HG02610 (cell line): ENCODE data around the gene RBBP6.
"Not testable (repeated sequence)": the region's sequence is repeated elsewhere in the genome, so short reads cannot be mapped to it uniquely, and the experiment has no call there.

Experiments
- ATAC-seq: cut with Tn5 transposase; IDR thresholded peaks from one replicate; pipeline ENCODE4 v1.9.1; 2021; ENCODE audit warnings: mild to moderate bottlenecking, moderate library complexity; ENCODE audit not compliant: unreplicated experiment

The RBBP6 gene

GRCh38 chr16:24555346-24555872, 16.0 kb downstream of the RBBP6 start:
- no peak for ATAC-seq

- ATAC-seq = no peak
Observed at GRCh38 chr16:24562811-24563210, 23.4 kb downstream of the RBBP6 start.

- ATAC-seq = no peak
Observed at GRCh38 chr16:24568392-24568791, 29.0 kb downstream of the RBBP6 start.

GRCh38 chr16:24571096-24571495, 31.7 kb downstream of the RBBP6 start:
- no peak for ATAC-seq

GRCh38 chr16:24572069-24572468, 32.7 kb downstream of the RBBP6 start:
- ATAC-seq = no peak

GRCh38 chr16:24573141-24573540, 33.8 kb downstream of the RBBP6 start:
- no peak for ATAC-seq

GRCh38 chr16:24574515-24575485, 35.4 kb downstream of the RBBP6 start:
- not testable (repeated sequence) for ATAC-seq

GRCh38 chr16:24575791-24576190, 36.4 kb downstream of the RBBP6 start:
- ATAC-seq = not testable (repeated sequence)

GRCh38 chr16:24577167-24577566, 37.8 kb downstream of the RBBP6 start:
- ATAC-seq = no peak

GRCh38 chr16:24580665-24581064, 41.3 kb downstream of the RBBP6 start:
- ATAC-seq = no peak

GRCh38 chr16:24583494-24583893, 44.1 kb downstream of the RBBP6 start:
- ATAC-seq = no peak

- ATAC-seq = no peak
Observed at GRCh38 chr16:24589997-24590396, 50.6 kb downstream of the RBBP6 start.

GRCh38 chr16:24598777-24599437, 59.5 kb downstream of the RBBP6 start:
- no peak for ATAC-seq

- ATAC-seq = no peak
Observed at GRCh38 chr16:24609417-24609739, 70.0 kb downstream of the RBBP6 start.

- ATAC-seq = no peak
Observed at GRCh38 chr16:24609740-24610415, 70.5 kb downstream of the RBBP6 start.

- ATAC-seq = no peak
Observed at GRCh38 chr16:24610416-24610755, 71.0 kb downstream of the RBBP6 start.

- no peak for ATAC-seq
Observed at GRCh38 chr16:24611310-24611709, 71.9 kb downstream of the RBBP6 start.

- ATAC-seq = no peak
Observed at GRCh38 chr16:24612656-24613055, 73.3 kb downstream of the RBBP6 start.

GRCh38 chr16:24613267-24613666, 73.9 kb downstream of the RBBP6 start:
- not testable (repeated sequence) for ATAC-seq

GRCh38 chr16:24617502-24617901, 78.1 kb downstream of the RBBP6 start:
- ATAC-seq = no peak
